Measurements from ENCODE around the gene MS4A7.

DNA sequence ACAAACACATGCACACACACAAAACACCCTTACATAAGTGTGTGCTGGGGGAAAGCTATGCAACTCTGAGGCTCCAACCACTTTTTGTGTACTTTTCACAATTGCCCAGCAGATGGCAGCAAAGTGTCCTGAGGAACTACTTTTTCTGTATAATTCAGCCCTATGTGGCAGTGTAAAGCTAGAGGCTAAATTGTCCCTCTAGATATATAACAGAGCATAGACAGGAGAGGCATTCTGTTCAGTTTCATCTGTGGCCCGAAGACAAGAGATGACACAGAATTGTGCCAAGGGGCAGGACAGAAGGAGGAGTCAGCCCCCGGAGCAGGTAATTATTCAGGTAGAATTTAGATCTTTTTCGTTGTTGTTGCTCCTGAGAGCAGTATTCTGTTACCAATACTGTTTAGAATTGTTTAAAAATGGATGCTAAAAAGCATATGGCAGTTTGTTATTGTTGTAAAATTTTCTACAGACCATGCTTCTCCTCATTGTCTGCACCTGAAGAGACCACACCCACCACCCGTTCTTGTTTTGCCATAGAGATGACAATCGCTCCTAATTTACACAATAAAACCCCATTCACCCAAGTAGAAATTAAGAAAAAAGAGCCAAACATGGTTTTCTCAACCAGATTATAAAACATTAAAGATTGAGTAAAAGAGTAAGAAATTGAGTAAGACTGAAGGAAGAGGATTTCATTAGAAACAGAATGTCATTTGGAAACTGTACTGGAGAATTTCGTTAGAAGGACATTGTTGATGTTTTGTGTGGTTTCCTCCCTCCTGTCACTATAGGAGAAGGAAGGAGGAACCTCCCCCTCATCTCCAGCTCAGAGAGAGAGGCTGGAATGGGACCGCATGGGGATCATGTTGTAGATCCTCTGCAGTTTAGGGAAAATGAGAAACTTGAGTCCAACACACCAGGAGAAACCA is 14.5 kb upstream of the MS4A7 start:
- TF ChIP-seq EP300 (IDR thresholded peaks at IDR 0.05) = peak in 1 of 4 donors; percentile 17
- TF ChIP-seq POLR2AphosphoS5 (IDR thresholded peaks at IDR 0.05) = peak in 1 of 2 donors; percentile 36
- TF ChIP-seq, protein P1, sequence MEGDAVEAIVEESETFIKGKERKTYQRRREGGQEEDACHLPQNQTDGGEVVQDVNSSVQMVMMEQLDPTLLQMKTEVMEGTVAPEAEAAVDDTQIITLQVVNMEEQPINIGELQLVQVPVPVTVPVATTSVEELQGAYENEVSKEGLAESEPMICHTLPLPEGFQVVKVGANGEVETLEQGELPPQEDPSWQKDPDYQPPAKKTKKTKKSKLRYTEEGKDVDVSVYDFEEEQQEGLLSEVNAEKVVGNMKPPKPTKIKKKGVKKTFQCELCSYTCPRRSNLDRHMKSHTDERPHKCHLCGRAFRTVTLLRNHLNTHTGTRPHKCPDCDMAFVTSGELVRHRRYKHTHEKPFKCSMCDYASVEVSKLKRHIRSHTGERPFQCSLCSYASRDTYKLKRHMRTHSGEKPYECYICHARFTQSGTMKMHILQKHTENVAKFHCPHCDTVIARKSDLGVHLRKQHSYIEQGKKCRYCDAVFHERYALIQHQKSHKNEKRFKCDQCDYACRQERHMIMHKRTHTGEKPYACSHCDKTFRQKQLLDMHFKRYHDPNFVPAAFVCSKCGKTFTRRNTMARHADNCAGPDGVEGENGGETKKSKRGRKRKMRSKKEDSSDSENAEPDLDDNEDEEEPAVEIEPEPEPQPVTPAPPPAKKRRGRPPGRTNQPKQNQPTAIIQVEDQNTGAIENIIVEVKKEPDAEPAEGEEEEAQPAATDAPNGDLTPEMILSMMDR (IDR thresholded peaks at IDR 0.05) = peak; percentile 62 to 83 (median 74)
- peak in 1 of 4 donors; percentile 33 for TF ChIP-seq POLR2A (IDR thresholded peaks at IDR 0.05)

Measured in upper lobe of left lung (tissue), 4 donors.